HG03159 (cell line): Measurements from ENCODE around the gene SYPL2.
"Not testable (repeated sequence)": the region's sequence is repeated elsewhere in the genome, so short reads cannot be mapped to it uniquely, and the experiment has no call there.

Source experiments
- ATAC-seq: cut with Tn5 transposase; IDR thresholded peaks from one replicate; pipeline ENCODE4 v1.9.1; 2021; ENCODE audit warnings: mild to moderate bottlenecking, moderate library complexity; ENCODE audit not compliant: unreplicated experiment

The SYPL2 gene

GRCh38 chr1:109466452-109467300, at the start of gene SYPL2:
TSS of gene SYPL2 (plus strand) at chr1:109466546. CDS start at chr1:109466844, 298 bp downstream.
- ATAC-seq, result no peak

- no peak for ATAC-seq
Observed at GRCh38 chr1:109423498-109423897, 42.8 kb upstream of the SYPL2 start.

GRCh38 chr1:109425391-109426280, 40.7 kb upstream of the SYPL2 start:
- ATAC-seq, result peak; percentile 27

- peak; percentile 95 for ATAC-seq
Observed at GRCh38 chr1:109426281-109427170, 39.8 kb upstream of the SYPL2 start, which contains the start of gene PSMA5. TSS of gene PSMA5 (minus strand) at chr1:109426448. CDS start at chr1:109426330, 118 bp downstream.

GRCh38 chr1:109427171-109427467, 39.2 kb upstream of the SYPL2 start:
- no peak for ATAC-seq

GRCh38 chr1:109432336-109432735, 34.0 kb upstream of the SYPL2 start:
- ATAC-seq, result no peak

- no peak for ATAC-seq
Observed at GRCh38 chr1:109433322-109433721, 33.0 kb upstream of the SYPL2 start.

GRCh38 chr1:109434484-109434883, 31.9 kb upstream of the SYPL2 start:
- no peak for ATAC-seq

GRCh38 chr1:109438798-109439297, 27.5 kb upstream of the SYPL2 start:
- ATAC-seq, result no peak

GRCh38 chr1:109441069-109441468, 25.3 kb upstream of the SYPL2 start:
- no peak for ATAC-seq

- no peak for ATAC-seq
Observed at GRCh38 chr1:109443476-109443875, 22.9 kb upstream of the SYPL2 start.

- ATAC-seq, result no peak
Observed at GRCh38 chr1:109444346-109444745, 22.0 kb upstream of the SYPL2 start.

GRCh38 chr1:109445949-109446695, 20.2 kb upstream of the SYPL2 start:
- ATAC-seq, result not testable (repeated sequence)

- no peak for ATAC-seq
Observed at GRCh38 chr1:109447524-109447923, 18.8 kb upstream of the SYPL2 start.

- ATAC-seq, result no peak
Observed at GRCh38 chr1:109454497-109455133, 11.7 kb upstream of the SYPL2 start.

GRCh38 chr1:109457819-109458218, 8.5 kb upstream of the SYPL2 start:
- no peak for ATAC-seq

- ATAC-seq, result no peak
Observed at GRCh38 chr1:109466125-109466451, 258 bp upstream of the SYPL2 start.

GRCh38 chr1:109467301-109467777, 993 bp downstream of the SYPL2 start:
- no peak for ATAC-seq

- no peak for ATAC-seq
Observed at GRCh38 chr1:109468061-109468460, 1.7 kb downstream of the SYPL2 start.
